ENCODE results near the gene ZNF727. TPM values are rescaled to one million over a fixed set of nuclear protein-coding genes. Genes with fewer than 3 reads are reported as not detected.
"Not testable (repeated sequence)": the region's sequence is repeated elsewhere in the genome, so short reads cannot be mapped to it uniquely, and the experiment has no call there.

Gene ZNF727
- 0.20 TPM in 1 of 2 replicates, not detected in the other for total RNA-seq

- intact Hi-C loops (cut with micrococcal nuclease) = no loop called here
Observed at GRCh38 chr7:64045301-64046040, at the start of gene ZNF727. Gene ZNF727 (plus strand): TSS chr7:64045434. CDS start chr7:64045622, 188 bp downstream.

DNA sequence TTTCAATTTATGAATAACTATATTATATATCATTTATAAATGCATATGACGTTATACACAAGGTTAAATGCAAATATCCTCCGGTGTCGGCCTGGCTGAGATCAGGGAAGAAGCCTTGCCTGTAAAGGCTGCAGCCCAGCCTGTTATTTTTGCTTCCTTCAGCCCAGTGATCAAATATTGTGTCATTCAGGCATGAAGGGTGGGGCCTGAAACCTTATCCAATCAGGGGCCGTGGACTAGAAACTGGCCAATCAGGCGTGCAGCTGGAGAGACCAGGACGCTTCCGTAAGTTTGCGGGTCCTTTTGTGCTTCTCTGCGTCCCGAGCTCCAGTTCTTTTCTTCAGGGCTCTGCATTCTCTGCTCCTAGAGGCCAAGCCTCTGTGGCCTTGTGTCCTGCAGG lies 46.7 kb upstream of the ZNF727 start, which contains the start of gene ZNF722:
Gene ZNF722 (plus strand): TSS at position 301 of the 400 bp plus-strand sequence. CDS start 113 bp downstream, outside the sequence.
- intact Hi-C loops (cut with micrococcal nuclease) = no loop called here

- intact Hi-C loops (cut with micrococcal nuclease) = not testable (repeated sequence)
Observed at GRCh38 chr7:64015496-64015895, 29.7 kb upstream of the ZNF727 start.

- intact Hi-C loops (cut with micrococcal nuclease) = no loop called here
Observed at GRCh38 chr7:64035388-64035787, 9.8 kb upstream of the ZNF727 start.

GRCh38 chr7:64037095-64037494 lies 8.1 kb upstream of the ZNF727 start:
- intact Hi-C loops (cut with micrococcal nuclease) = no loop called here

GRCh38 chr7:64046041-64046389 lies 781 bp downstream of the ZNF727 start:
- intact Hi-C loops (cut with micrococcal nuclease) = no loop called here

GRCh38 chr7:64077837-64078698 lies 32.8 kb downstream of the ZNF727 start:
- intact Hi-C loops (cut with micrococcal nuclease) = loop anchor here (10.0 kb wide), 1 partner anchor 53 kb away; no protein-coding TSS in a partner anchor

- intact Hi-C loops (cut with micrococcal nuclease) = loop anchor here (10.0 kb wide), 1 partner anchor 54 kb away; no protein-coding TSS in a partner anchor
Observed at GRCh38 chr7:64078699-64078994, 33.4 kb downstream of the ZNF727 start.

- intact Hi-C loops (cut with micrococcal nuclease) = no loop called here
Observed at GRCh38 chr7:64087501-64087900, 42.3 kb downstream of the ZNF727 start.

DNA sequence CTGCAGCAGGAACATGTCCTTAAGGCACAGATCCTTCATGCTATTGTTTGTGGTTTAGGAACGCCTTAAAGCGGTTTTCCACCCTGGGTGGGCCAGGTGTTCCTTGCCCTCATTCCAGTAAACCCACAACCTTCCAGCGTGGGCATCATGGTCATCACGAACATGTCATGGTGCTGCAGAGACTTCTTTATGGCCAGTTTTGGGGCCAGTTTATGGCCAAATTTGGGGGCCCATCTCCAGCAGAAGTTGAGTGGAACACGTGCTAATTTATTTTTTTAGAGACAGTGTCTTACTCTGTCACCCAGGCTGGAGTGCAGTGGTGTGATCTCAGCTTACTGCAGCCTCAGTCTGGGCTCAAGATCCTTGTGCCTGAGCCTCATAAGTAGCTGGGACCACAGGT lies 43.6 kb downstream of the ZNF727 start:
- intact Hi-C loops (cut with micrococcal nuclease) = not testable (repeated sequence)

Other genes starting within 250 kb of the ZNF727 start
- not detected in 2 replicates for gene ZNF722, start 46.6 kb upstream of the ZNF727 start, total RNA-seq
- gene ZNF735, start 161.8 kb downstream of the ZNF727 start, total RNA-seq = not detected in 2 replicates
- gene ZNF679, start 183.0 kb downstream of the ZNF727 start, total RNA-seq = not detected in 2 replicates